Natural killer cell (primary cell): ENCODE measurements around the gene SEMA3C. TPM values are rescaled to one million over a fixed set of nuclear protein-coding genes. Genes with fewer than 3 reads are reported as not detected.

Experiments used
- ATAC-seq, 3 donors: fragments of 150-1000 bp in 2 of 3; fragments of 200-7000 bp in 1 of 3; cut with Tn5 transposase; 1 replicate in 1 of 3; 2 replicates in 2 of 3; pipeline ENCODE4 v1.10.0; 2021; ENCODE audit warnings: mild to moderate bottlenecking in 2 of 3, moderate library complexity in 2 of 3
- DNase-seq, 2 donors: peaks; one replicate each; pipeline versions ENCODE4 v3.0.0 to v3.0.0-alpha.2; 2013 to 2021; ENCODE audit warnings: mixed read lengths in 1 of 2
- H3K27ac ChIP-seq: one replicate; pipeline ENCODE4 v1.5.1; 2013; ENCODE audit warnings: mild to moderate bottlenecking, low read length
- H3K27me3 ChIP-seq: one replicate; pipeline ENCODE4 v1.6.1; 2013; ENCODE audit warnings: low read length; ENCODE audit not compliant: control insufficient read depth, insufficient read depth
- H3K36me3 ChIP-seq: one replicate; pipeline ENCODE4 v1.6.1; 2013; ENCODE audit warnings: low read length; ENCODE audit not compliant: control insufficient read depth, insufficient read depth
- H3K4me1 ChIP-seq: one replicate; pipeline ENCODE4 v1.6.1; 2013; ENCODE audit warnings: low read length; ENCODE audit not compliant: control insufficient read depth, insufficient read depth
- H3K4me3 ChIP-seq: one replicate; pipeline ENCODE4 v1.5.1; 2013; ENCODE audit warnings: low read length
- H3K9me3 ChIP-seq: one replicate; pipeline ENCODE4 v1.6.1; 2013; ENCODE audit warnings: low read length; ENCODE audit not compliant: control insufficient read depth, insufficient read depth
- H3K27ac Mint-ChIP-seq, 2 donors: one replicate each; pipeline ENCODE4 v1.8.0; 2022; ENCODE audit warnings: mild to moderate bottlenecking in 2 of 2, mixed read lengths in 2 of 2, moderate library complexity in 1 of 2
- H3K27me3 Mint-ChIP-seq, 2 donors: one replicate each; pipeline ENCODE4 v1.8.0; 2022; ENCODE audit warnings: low read depth in 2 of 2, mixed read lengths in 2 of 2
- H3K36me3 Mint-ChIP-seq: one replicate; pipeline ENCODE4 v1.8.0; 2022; ENCODE audit warnings: mixed read lengths
- H3K4me1 Mint-ChIP-seq, 2 donors: one replicate each; pipeline ENCODE4 v1.8.0; 2022; ENCODE audit warnings: mixed read lengths in 2 of 2
- H3K4me3 Mint-ChIP-seq: one replicate; pipeline ENCODE4 v1.8.0; 2022; ENCODE audit warnings: mild to moderate bottlenecking, moderate library complexity, mixed read lengths
- H3K9me3 Mint-ChIP-seq, 2 donors: one replicate each; pipeline ENCODE4 v1.8.0; 2022; ENCODE audit warnings: mixed read lengths in 2 of 2
- CTCF ChIP-seq: fragments of 200-600 bp; IDR thresholded peaks from one replicate; pipeline ENCODE4 v1.8.0; 2022; ENCODE audit warnings: antibody characterized with exemption
- WGBS: methylation state at CpG from one replicate; pipeline ENCODE4 v1.1.7; 2013; ENCODE audit warnings: missing lambda C conversion rate; ENCODE audit not compliant: insufficient coverage; 5-methylcytosine and 5-hydroxymethylcytosine counted together
- intact Hi-C: fragments of 100-400 bp; cut with micrococcal nuclease; formaldehyde crosslinking; loops from one replicate; pipeline ENCODE4 v1.14.2; 2022
- total RNA-seq, 4 donors: library from RNA; stranded (reverse); fragments of 120-200 nt in 1 of 4; gene quantifications; one replicate each; pipeline versions ENCODE4 v1.2.3 to v1.2.4, GENCODE V29; 2013 to 2022

The SEMA3C gene
- total RNA-seq, 3 donors from 2014 or later (not counting 1 experiment from before 2014, with no cell fraction given) = 0.41 to 12.2 (median 0.94) TPM

- intact Hi-C loops = no loop called here
- H3K9me3 Mint-ChIP-seq = peaks cover 0 to 2% of the 10 kb centered on the region in 2 donors
- no peak for DNase-seq
Observed at GRCh38 chr7:80875537-80876120, 43.2 kb downstream of the SEMA3C start.

GRCh38 chr7:80873140-80873539, 45.7 kb downstream of the SEMA3C start:
- H3K4me1 Mint-ChIP-seq = peaks cover 18 to 26% of the 10 kb centered on the region in 2 donors
- Histone ChIP-seq H3K27ac (no peak overlapping the region), H3K27me3 (no peaks in the 10 kb centered on the region), H3K4me1 (peaks cover 4% of the 10 kb centered on the region), H3K4me3 (no peak overlapping the region), H3K9me3 (no peaks in the 10 kb centered on the region), H3K36me3 (no peaks in the 10 kb centered on the region)
- TF ChIP-seq CTCF = no peak
- 65% methylated on average over 5 of the region's 5 CpGs for WGBS
- peaks cover 0 to 6% of the 10 kb centered on the region in 2 donors for H3K9me3 Mint-ChIP-seq
- ATAC-seq (no peak), DNase-seq (no peak)
- intact Hi-C loops = no loop called here
- no peaks in the 10 kb centered on the region for H3K27me3 Mint-ChIP-seq
- H3K4me3 Mint-ChIP-seq = no peak overlapping the region
- H3K36me3 Mint-ChIP-seq = no peaks in the 10 kb centered on the region
- no peak overlapping the region for H3K27ac Mint-ChIP-seq

More at GRCh38 chr7:80875537-80876120, 43.2 kb downstream of the SEMA3C start:
- Mint-ChIP-seq H3K27ac (peak overlapping the region; percentile 28 to 60), H3K4me3 (peak overlapping the region; percentile 79), H3K27me3 (no peaks in the 10 kb centered on the region), H3K4me1 (peaks cover 18 to 26% of the 10 kb centered on the region in 2 donors), H3K36me3 (no peaks in the 10 kb centered on the region)
- TF ChIP-seq CTCF = no peak
- H3K27ac ChIP-seq = no peak overlapping the region
- H3K9me3 ChIP-seq = no peaks in the 10 kb centered on the region
- ATAC-seq = peak in 2 of 3 donors; percentile 63 to 83
- no peak overlapping the region for H3K4me3 ChIP-seq
- 46% methylated on average over 7 of the region's 9 CpGs for WGBS
- no peaks in the 10 kb centered on the region for H3K36me3 ChIP-seq
- H3K4me1 ChIP-seq = peaks cover 4% of the 10 kb centered on the region
- H3K27me3 ChIP-seq = no peaks in the 10 kb centered on the region

- DNase-seq = no peak
- no peaks in the 10 kb centered on the region for H3K27me3 Mint-ChIP-seq
- WGBS = 77% methylated on average over 2 of the region's 2 CpGs
- peaks cover 10 to 18% of the 10 kb centered on the region in 2 donors for H3K4me1 Mint-ChIP-seq
- TF ChIP-seq CTCF = no peak
- Histone ChIP-seq H3K4me3 (no peak overlapping the region), H3K36me3 (no peaks in the 10 kb centered on the region), H3K27ac (no peak overlapping the region), H3K9me3 (no peaks in the 10 kb centered on the region), H3K4me1 (no peaks in the 10 kb centered on the region), H3K27me3 (no peaks in the 10 kb centered on the region)
- H3K4me3 Mint-ChIP-seq = no peak overlapping the region
- ATAC-seq = no peak
- H3K9me3 Mint-ChIP-seq = peaks cover 0 to 6% of the 10 kb centered on the region in 2 donors
- H3K36me3 Mint-ChIP-seq = no peaks in the 10 kb centered on the region
- no peak overlapping the region for H3K27ac Mint-ChIP-seq
- intact Hi-C loops = no loop called here
Observed at GRCh38 chr7:80871228-80871627, 47.6 kb downstream of the SEMA3C start.

GRCh38 chr7:80870813-80871212, 48.0 kb downstream of the SEMA3C start:
- Histone ChIP-seq H3K4me3 (no peak overlapping the region), H3K4me1 (no peaks in the 10 kb centered on the region), H3K27me3 (no peaks in the 10 kb centered on the region), H3K36me3 (no peaks in the 10 kb centered on the region), H3K9me3 (no peaks in the 10 kb centered on the region), H3K27ac (no peak overlapping the region)
- H3K27ac Mint-ChIP-seq = no peak overlapping the region
- no peak for TF ChIP-seq CTCF
- WGBS = 71% methylated on average over 1 of the region's 4 CpGs
- no peak for ATAC-seq
- peaks cover 0 to 6% of the 10 kb centered on the region in 2 donors for H3K9me3 Mint-ChIP-seq
- H3K36me3 Mint-ChIP-seq = no peaks in the 10 kb centered on the region
- no peak for DNase-seq
- intact Hi-C loops = no loop called here
- H3K4me3 Mint-ChIP-seq = no peak overlapping the region
- no peaks in the 10 kb centered on the region for H3K27me3 Mint-ChIP-seq
- peaks cover 9 to 17% of the 10 kb centered on the region in 2 donors for H3K4me1 Mint-ChIP-seq
